Prostate gland (tissue), 2 donors: Measurements from ENCODE around the gene AKR7A2. TPM values are rescaled to one million over a fixed set of nuclear protein-coding genes. Genes with fewer than 3 reads are reported as not detected.

Experiments
- DNase-seq: peaks from one replicate; pipeline ENCODE4 v3.0.0-alpha.2; 2019; ENCODE audit warnings: low spot score
- H3K27ac ChIP-seq, 2 donors: fragments of 200-600 bp; sonication (generic); 2 replicates each; pipeline ENCODE4 v1.5.1; 2017 to 2019
- H3K27me3 ChIP-seq: fragments of 200-600 bp; sonication (generic); replicated peaks from 2 replicates; pipeline ENCODE4 v1.5.1; 2019; ENCODE audit not compliant: insufficient read depth
- H3K36me3 ChIP-seq, 2 donors: fragments of 200-600 bp; sonication (generic); 1 replicate in 1 of 2; 2 replicates in 1 of 2; pipeline versions ENCODE4 v1.5.1 to v1.8.1; 2017 to 2019
- H3K4me1 ChIP-seq: fragments of 200-600 bp; sonication (generic); replicated peaks from 2 replicates; pipeline ENCODE4 v1.5.1; 2019
- H3K4me3 ChIP-seq, 2 donors: fragments of 200-600 bp; sonication (generic); 2 replicates each; pipeline ENCODE4 v1.5.1; 2017 to 2019
- H3K9me3 ChIP-seq: fragments of 200-600 bp; sonication (generic); 2 replicates; pipeline ENCODE4 v1.5.1; 2017
- CTCF ChIP-seq, 4 experiments: fragments of 200-600 bp in 2 of 4; fragments of 450-650 bp in 2 of 4; sonication (generic) in 2 of 4; IDR thresholded peaks; 1 replicate in 3 of 4; 2 replicates in 1 of 4; pipeline ENCODE4 v1.5.1; 2016 to 2019; ENCODE audit warnings: antibody characterized with exemption in 4 of 4, mild to moderate bottlenecking in 2 of 4, moderate library complexity in 2 of 4
- POLR2A ChIP-seq: fragments of 450-650 bp; IDR thresholded peaks from one replicate; pipeline ENCODE4 v1.6.1; 2016; ENCODE audit warnings: antibody characterized with exemption, mild to moderate bottlenecking
- POLR2AphosphoS5 ChIP-seq: sonication (generic); formaldehyde crosslinking; IDR thresholded peaks from one replicate; pipeline ENCODE4 v1.6.1; 2017; ENCODE audit warnings: antibody characterized with exemption
- WGBS: methylation state at CpG from one replicate; pipeline ENCODE4 v1.1.5; 2018; 5-methylcytosine and 5-hydroxymethylcytosine counted together
- intact Hi-C: fragments of 100-400 bp; cut with DNase I; formaldehyde crosslinking; loops from one replicate; pipeline ENCODE4 v1.14.2; 2022
- total RNA-seq, 2 donors: library from RNA; depleted of rRNA; stranded (reverse); fragments of >200 nt; gene quantifications; one replicate each; pipeline ENCODE4 v1.1.0, GENCODE V29; 2016

Gene AKR7A2
- total RNA-seq, 2 donors from 2014 or later: 153 to 172 TPM

- Histone ChIP-seq H3K4me1 (peaks cover 27% of the 10 kb centered on the region), H3K27ac (peak overlapping the region; percentile 53 to 66), H3K27me3 (no peaks in the 10 kb centered on the region), H3K4me3 (no peak overlapping the region), H3K36me3 (no peaks in the 10 kb centered on the region), H3K9me3 (no peaks in the 10 kb centered on the region)
- no peak for DNase-seq
- no peak for TF ChIP-seq CTCF (IDR thresholded peaks at IDR 0.05)
- TF ChIP-seq POLR2A: no peak
- TF ChIP-seq POLR2AphosphoS5: no peak
- intact Hi-C loops: no loop called here
- WGBS: 27% methylated on average over 14 of the region's 15 CpGs
These were observed 36.7 kb upstream of the AKR7A2 start for GRCh38 chr1:19348441-19349198.

- no peaks in the 10 kb centered on the region for H3K36me3 ChIP-seq
- peak overlapping the region; percentile 53 to 66 for H3K27ac ChIP-seq
- WGBS: 49% methylated on average over 14 of the region's 14 CpGs
- intact Hi-C loops: loop anchor here (2.0 kb wide), 1 partner anchor 303 kb away; no protein-coding TSS in a partner anchor
- TF ChIP-seq POLR2AphosphoS5: no peak
- TF ChIP-seq CTCF (IDR thresholded peaks at IDR 0.05): no peak
- no peak for TF ChIP-seq POLR2A
- peaks cover 23% of the 10 kb centered on the region for H3K4me1 ChIP-seq
- H3K9me3 ChIP-seq: no peaks in the 10 kb centered on the region
- no peak for DNase-seq
- H3K4me3 ChIP-seq: no peak overlapping the region
- no peaks in the 10 kb centered on the region for H3K27me3 ChIP-seq
These were observed 35.7 kb upstream of the AKR7A2 start for GRCh38 chr1:19347533-19348172.

GRCh38 chr1:19346026-19346425 is 34.1 kb upstream of the AKR7A2 start:
- no peak for DNase-seq
- intact Hi-C loops: loop anchor here (2.0 kb wide), 1 partner anchor 305 kb away; no protein-coding TSS in a partner anchor
- 73% methylated on average over 6 of the region's 6 CpGs for WGBS
- Histone ChIP-seq H3K9me3 (no peaks in the 10 kb centered on the region), H3K36me3 (peaks cover 0 to 4% of the 10 kb centered on the region in 2 donors), H3K27ac (no peak overlapping the region), H3K4me3 (no peak overlapping the region), H3K27me3 (no peaks in the 10 kb centered on the region), H3K4me1 (peaks cover 17% of the 10 kb centered on the region)
- TF ChIP-seq CTCF (IDR thresholded peaks at IDR 0.05) (no peak), POLR2AphosphoS5 (no peak), POLR2A (no peak)

GRCh38 chr1:19345391-19345790 is 33.4 kb upstream of the AKR7A2 start:
- no peak for TF ChIP-seq POLR2A
- no peak for TF ChIP-seq POLR2AphosphoS5
- no peak for TF ChIP-seq CTCF (IDR thresholded peaks at IDR 0.05)
- H3K27ac ChIP-seq: peak overlapping the region; percentile 30 to 36
- H3K4me3 ChIP-seq: no peak overlapping the region
- no peaks in the 10 kb centered on the region for H3K9me3 ChIP-seq
- peaks cover 17% of the 10 kb centered on the region for H3K4me1 ChIP-seq
- WGBS: 71% methylated on average over 8 of the region's 8 CpGs
- DNase-seq: no peak
- intact Hi-C loops: loop anchor here (2.0 kb wide), 1 partner anchor 43 kb away; no protein-coding TSS in a partner anchor
- H3K36me3 ChIP-seq: peaks cover 0 to 4% of the 10 kb centered on the region in 2 donors
- H3K27me3 ChIP-seq: no peaks in the 10 kb centered on the region
